Peyer's patch (tissue), 4 donors: ENCODE results near the gene CSNK1G3. TPM values are rescaled to one million over a fixed set of nuclear protein-coding genes. Genes with fewer than 3 reads are reported as not detected.

Experiments
- DNase-seq, 3 donors: peaks; one replicate each; pipeline ENCODE4 v3.0.0-alpha.2; 2017 to 2019
- H3K27ac ChIP-seq, 4 donors: fragments of 200-600 bp; sonication (generic); one replicate each; pipeline ENCODE4 v1.5.1; 2016 to 2019
- H3K27me3 ChIP-seq, 2 donors: fragments of 200-600 bp; sonication (generic); one replicate each; pipeline ENCODE4 v1.5.1; 2019
- H3K36me3 ChIP-seq, 3 donors: fragments of 200-600 bp; sonication (generic); one replicate each; pipeline ENCODE4 v1.5.1; 2016 to 2019
- H3K4me1 ChIP-seq, 4 donors: fragments of 200-600 bp; sonication (generic); one replicate each; pipeline ENCODE4 v1.5.1; 2016 to 2019
- H3K4me3 ChIP-seq, 4 donors: fragments of 200-600 bp; sonication (generic); 1 replicate in 3 of 4; 2 replicates in 1 of 4; pipeline ENCODE4 v1.5.1; 2016 to 2019; ENCODE audit warnings: mild to moderate bottlenecking in 1 of 4
- H3K9me3 ChIP-seq, 4 donors: fragments of 200-600 bp; sonication (generic); one replicate each; pipeline ENCODE4 v1.5.1; 2016 to 2019; ENCODE audit warnings: mild to moderate bottlenecking in 1 of 4
- POLR2A ChIP-seq, 2 donors: fragments of 450-650 bp; IDR thresholded peaks; one replicate each; pipeline ENCODE4 v1.5.1; 2017; ENCODE audit warnings: antibody characterized with exemption in 2 of 2, mild to moderate bottlenecking in 2 of 2, moderate library complexity in 2 of 2
- total RNA-seq, 4 donors: library from RNA; depleted of rRNA; stranded (reverse); fragments of >200 nt; gene quantifications; one replicate each; pipeline ENCODE4 v1.1.0, GENCODE V29; 2016
- TF ChIP-seq, protein P1 (sequence below), 6 experiments: fragments of 450-650 bp in 4 of 6; fragments of 200-600 bp in 2 of 6; sonication (generic) in 1 of 6; IDR thresholded peaks; one replicate each; pipeline ENCODE4 v1.5.1; 2017 to 2019; ENCODE audit warnings: antibody characterized with exemption in 6 of 6, mild to moderate bottlenecking in 3 of 6, moderate library complexity in 1 of 6

CSNK1G3 gene
- total RNA-seq, 4 donors from 2014 or later: 30.4 to 66.8 (median 53.0) TPM

DNA sequence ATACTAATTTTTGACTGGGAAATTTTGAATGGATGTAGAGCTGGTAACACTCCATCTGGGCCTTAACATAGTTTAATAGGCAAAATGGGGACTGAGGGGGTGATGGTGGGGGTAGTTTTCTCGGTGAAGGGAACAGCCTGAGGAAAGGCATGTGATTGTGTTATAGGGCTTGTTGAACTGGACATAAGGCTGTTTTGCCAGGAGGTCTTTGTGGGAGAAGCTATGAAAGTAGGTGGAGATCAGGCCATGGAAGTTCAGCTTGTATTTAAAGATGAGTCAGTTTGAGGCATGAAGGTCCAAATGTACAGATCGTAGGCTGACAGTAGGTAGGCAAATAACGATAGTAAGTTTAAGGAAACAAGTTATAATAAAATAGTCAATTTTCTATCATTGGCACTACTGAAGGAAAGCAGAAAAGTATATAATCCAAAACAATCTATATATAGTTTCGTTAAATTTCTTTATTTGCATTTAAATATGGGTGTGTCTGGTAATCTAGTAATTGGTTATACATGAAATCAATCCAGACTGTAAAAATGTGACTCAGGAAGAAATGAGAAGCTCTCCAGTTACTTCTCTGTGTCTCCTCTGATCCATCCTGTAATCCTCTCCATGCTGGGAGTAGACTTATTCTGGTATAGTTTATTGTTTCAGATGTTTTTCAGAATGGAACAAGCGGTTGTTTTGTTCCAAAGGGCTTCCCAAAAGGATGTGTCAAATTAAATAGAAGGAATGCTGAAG is 2.8 kb downstream of the CSNK1G3 start:
- Histone ChIP-seq H3K4me1 (peaks cover 0 to 35% (median 10%) of the 10 kb centered on the region in 4 donors), H3K4me3 (no peak overlapping the region), H3K36me3 (no peaks in the 10 kb centered on the region), H3K27ac (peak overlapping the region in 2 of 4 donors; percentile 37 to 48), H3K9me3 (no peaks in the 10 kb centered on the region), H3K27me3 (no peaks in the 10 kb centered on the region)
- TF ChIP-seq, protein P1, sequence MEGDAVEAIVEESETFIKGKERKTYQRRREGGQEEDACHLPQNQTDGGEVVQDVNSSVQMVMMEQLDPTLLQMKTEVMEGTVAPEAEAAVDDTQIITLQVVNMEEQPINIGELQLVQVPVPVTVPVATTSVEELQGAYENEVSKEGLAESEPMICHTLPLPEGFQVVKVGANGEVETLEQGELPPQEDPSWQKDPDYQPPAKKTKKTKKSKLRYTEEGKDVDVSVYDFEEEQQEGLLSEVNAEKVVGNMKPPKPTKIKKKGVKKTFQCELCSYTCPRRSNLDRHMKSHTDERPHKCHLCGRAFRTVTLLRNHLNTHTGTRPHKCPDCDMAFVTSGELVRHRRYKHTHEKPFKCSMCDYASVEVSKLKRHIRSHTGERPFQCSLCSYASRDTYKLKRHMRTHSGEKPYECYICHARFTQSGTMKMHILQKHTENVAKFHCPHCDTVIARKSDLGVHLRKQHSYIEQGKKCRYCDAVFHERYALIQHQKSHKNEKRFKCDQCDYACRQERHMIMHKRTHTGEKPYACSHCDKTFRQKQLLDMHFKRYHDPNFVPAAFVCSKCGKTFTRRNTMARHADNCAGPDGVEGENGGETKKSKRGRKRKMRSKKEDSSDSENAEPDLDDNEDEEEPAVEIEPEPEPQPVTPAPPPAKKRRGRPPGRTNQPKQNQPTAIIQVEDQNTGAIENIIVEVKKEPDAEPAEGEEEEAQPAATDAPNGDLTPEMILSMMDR (IDR thresholded peaks at IDR 0.05): no peak
- no peak for TF ChIP-seq POLR2A (IDR thresholded peaks at IDR 0.05)
- DNase-seq: no peak

DNA sequence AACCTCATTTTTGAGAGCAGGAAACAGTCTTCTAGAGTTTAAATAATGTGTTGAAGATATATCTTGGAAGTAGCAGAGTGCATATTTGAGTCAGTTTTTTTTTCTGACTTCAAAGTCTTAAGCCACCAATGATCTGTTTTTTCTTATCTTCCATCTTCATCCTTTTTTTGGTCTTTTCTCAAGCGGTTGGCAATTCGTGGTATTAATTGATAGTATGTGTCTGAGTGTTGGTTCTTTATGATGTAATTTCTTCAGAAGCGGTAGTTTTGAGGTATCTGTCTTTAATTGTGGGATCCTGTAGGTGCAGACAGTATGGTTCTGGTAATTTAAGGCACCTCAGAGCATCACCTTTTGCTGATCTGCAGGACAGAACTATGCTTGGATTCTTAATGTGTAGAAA is 3.9 kb downstream of the CSNK1G3 start:
- no peak for DNase-seq
- TF ChIP-seq POLR2A (IDR thresholded peaks at IDR 0.05): no peak
- Histone ChIP-seq H3K36me3 (no peaks in the 10 kb centered on the region), H3K4me1 (peaks cover 0 to 35% (median 10%) of the 10 kb centered on the region in 4 donors), H3K27ac (no peak overlapping the region), H3K4me3 (no peak overlapping the region), H3K9me3 (no peaks in the 10 kb centered on the region), H3K27me3 (no peaks in the 10 kb centered on the region)

DNA sequence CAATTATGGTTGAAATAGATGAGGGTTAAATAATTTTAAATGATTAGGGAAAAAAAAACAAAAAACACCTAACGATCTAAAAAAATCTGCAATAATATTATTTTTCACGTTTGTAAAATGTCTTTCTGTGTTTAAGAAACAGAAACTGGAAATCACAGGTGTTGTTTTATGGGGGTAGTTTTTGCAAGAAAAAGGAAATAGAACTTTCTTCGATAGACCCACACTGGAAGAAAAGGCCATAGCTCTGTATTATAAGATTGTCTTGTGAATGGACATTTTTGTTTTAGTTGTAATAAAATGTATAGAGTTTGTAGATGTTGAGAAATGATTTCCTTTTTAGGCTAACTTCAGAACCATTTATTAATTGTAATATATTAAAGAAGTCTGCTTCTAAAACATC is 5.5 kb downstream of the CSNK1G3 start:
- TF ChIP-seq, protein P1 (IDR thresholded peaks at IDR 0.05): no peak
- TF ChIP-seq POLR2A (IDR thresholded peaks at IDR 0.05): no peak
- Histone ChIP-seq H3K27ac (no peak overlapping the region), H3K27me3 (no peaks in the 10 kb centered on the region), H3K4me1 (peaks cover 0 to 30% (median 10%) of the 10 kb centered on the region in 4 donors), H3K4me3 (no peak overlapping the region), H3K36me3 (no peaks in the 10 kb centered on the region), H3K9me3 (no peaks in the 10 kb centered on the region)
- no peak for DNase-seq

DNA sequence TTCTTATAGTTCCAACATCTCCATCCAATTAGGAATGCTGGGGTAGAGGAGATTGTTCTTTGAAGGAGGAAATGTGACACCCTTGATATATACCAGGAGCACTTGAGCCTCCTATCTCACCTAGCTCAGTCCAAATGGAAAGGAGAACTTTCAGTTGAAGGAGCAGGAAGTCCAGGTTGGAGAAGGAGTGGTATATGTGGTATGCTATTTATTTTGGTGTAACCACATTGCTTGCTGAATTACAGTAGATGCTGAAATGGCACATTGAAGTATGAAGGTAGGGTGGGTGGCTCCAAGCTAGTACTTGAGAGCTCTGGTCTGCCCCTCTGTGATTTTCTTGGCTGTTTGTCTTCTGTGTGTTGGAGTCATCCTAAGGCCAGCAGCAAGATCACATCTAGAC is 6.1 kb downstream of the CSNK1G3 start:
- H3K4me1 ChIP-seq: peaks cover 0 to 30% (median 11%) of the 10 kb centered on the region in 4 donors
- no peaks in the 10 kb centered on the region for H3K9me3 ChIP-seq
- peak overlapping the region in 1 of 4 donors; percentile 52 for H3K27ac ChIP-seq
- no peaks in the 10 kb centered on the region for H3K27me3 ChIP-seq
- no peaks in the 10 kb centered on the region for H3K36me3 ChIP-seq
- no peak for TF ChIP-seq POLR2A (IDR thresholded peaks at IDR 0.05)
- TF ChIP-seq, protein P1 (IDR thresholded peaks at IDR 0.05): no peak
- no peak for DNase-seq
- no peak overlapping the region for H3K4me3 ChIP-seq

DNA sequence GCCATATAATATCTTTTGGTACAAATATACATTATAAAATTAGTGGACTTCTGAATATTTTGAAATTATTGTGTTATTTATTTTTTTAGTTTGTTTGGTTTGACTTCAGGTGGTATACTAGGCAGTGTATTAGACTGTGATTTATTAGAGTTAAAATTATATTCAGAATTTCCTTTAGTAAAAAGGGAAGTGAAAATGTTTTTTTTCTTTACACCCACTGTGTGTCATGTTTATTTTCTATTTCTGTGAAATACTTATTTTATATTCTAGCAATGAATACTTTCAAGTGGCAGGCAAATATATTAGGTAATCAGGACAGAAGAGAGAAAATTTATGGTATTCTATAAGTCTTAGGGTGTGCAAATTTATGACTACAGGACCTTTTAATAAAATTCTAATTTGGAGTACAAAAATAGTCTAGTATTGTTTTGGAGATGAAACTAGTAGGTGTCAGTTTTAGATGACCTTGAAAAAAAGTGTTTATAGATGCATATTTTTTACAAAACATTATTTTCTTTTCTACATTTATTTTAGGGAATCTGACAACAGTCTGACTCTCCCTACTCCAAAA is 8.8 kb downstream of the CSNK1G3 start:
- TF ChIP-seq POLR2A (IDR thresholded peaks at IDR 0.05): no peak
- TF ChIP-seq, protein P1 (IDR thresholded peaks at IDR 0.05): no peak
- H3K4me3 ChIP-seq: no peak overlapping the region
- H3K4me1 ChIP-seq: peaks cover 0 to 17% (median 5%) of the 10 kb centered on the region in 4 donors
- H3K27ac ChIP-seq: no peak overlapping the region
- H3K27me3 ChIP-seq: no peaks in the 10 kb centered on the region
- no peaks in the 10 kb centered on the region for H3K36me3 ChIP-seq
- H3K9me3 ChIP-seq: no peaks in the 10 kb centered on the region
- DNase-seq: no peak

DNA sequence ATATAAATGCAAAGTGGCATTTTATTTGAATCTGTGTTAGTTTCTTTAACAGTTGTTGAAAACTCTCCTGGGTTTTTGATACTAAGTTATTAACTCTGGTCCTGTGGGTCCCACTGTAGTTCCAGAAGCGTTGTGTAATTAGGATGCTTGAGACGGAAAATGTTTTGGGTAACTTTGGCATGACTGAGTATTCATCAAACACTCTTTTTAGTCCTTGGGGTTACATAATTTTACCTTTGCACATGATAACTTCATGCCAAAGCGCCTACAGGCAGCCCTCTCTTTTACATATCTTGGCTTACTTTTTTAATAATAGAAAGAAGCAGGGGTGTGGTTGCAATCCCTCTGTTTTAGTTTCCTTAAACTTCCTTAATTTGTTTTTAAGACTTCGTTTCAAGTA is 12.2 kb downstream of the CSNK1G3 start:
- Histone ChIP-seq H3K4me3 (no peak overlapping the region), H3K27ac (no peak overlapping the region), H3K36me3 (no peaks in the 10 kb centered on the region), H3K4me1 (peaks cover 0 to 17% (median 0%) of the 10 kb centered on the region in 4 donors), H3K9me3 (no peaks in the 10 kb centered on the region), H3K27me3 (no peaks in the 10 kb centered on the region)
- no peak for TF ChIP-seq POLR2A (IDR thresholded peaks at IDR 0.05)
- TF ChIP-seq, protein P1 (IDR thresholded peaks at IDR 0.05): no peak
- no peak for DNase-seq
